ENCODE measurements around the gene FRY.

FRY gene

GRCh38 chr13:32233062-32233461, 201.5 kb downstream of the FRY start:
- no peak for DNase-seq (ENCODE audit: low read depth)

GRCh38 chr13:32234914-32235313, 203.3 kb downstream of the FRY start:
- TF ChIP-seq CTCF (IDR thresholded peaks at IDR 0.05; ENCODE audit: insufficient read depth, low read depth, low read length, missing control alignments), result no peak
- H3K4me3 ChIP-seq (ENCODE audit: low read length), result no peak overlapping the region
- DNase-seq (ENCODE audit: low read depth), result no peak

More at GRCh38 chr13:32233062-32233461, 201.5 kb downstream of the FRY start:
- no peak overlapping the region for H3K4me3 ChIP-seq (ENCODE audit: low read length)
- TF ChIP-seq CTCF (IDR thresholded peaks at IDR 0.05; ENCODE audit: insufficient read depth, low read depth, low read length, missing control alignments), result no peak

- no peak for DNase-seq (ENCODE audit: low read depth)
These were observed 206.1 kb downstream of the FRY start for GRCh38 chr13:32237681-32238080.

GRCh38 chr13:32243695-32244094, 212.1 kb downstream of the FRY start:
- no peak overlapping the region for H3K4me3 ChIP-seq (ENCODE audit: low read length)
- no peak for DNase-seq (ENCODE audit: low read depth)
- TF ChIP-seq CTCF (IDR thresholded peaks at IDR 0.05; ENCODE audit: insufficient read depth, low read depth, low read length, missing control alignments), result no peak

More at GRCh38 chr13:32237681-32238080, 206.1 kb downstream of the FRY start:
- H3K4me3 ChIP-seq (ENCODE audit: low read length), result no peak overlapping the region
- TF ChIP-seq CTCF (IDR thresholded peaks at IDR 0.05; ENCODE audit: insufficient read depth, low read depth, low read length, missing control alignments), result no peak

- no peak for TF ChIP-seq CTCF (IDR thresholded peaks at IDR 0.05; ENCODE audit: insufficient read depth, low read depth, low read length, missing control alignments)
- no peak for DNase-seq (ENCODE audit: low read depth)
- no peak overlapping the region for H3K4me3 ChIP-seq (ENCODE audit: low read length)
These were observed 214.0 kb downstream of the FRY start for GRCh38 chr13:32245555-32245954.

- peak; percentile 63 for DNase-seq (ENCODE audit: low read depth)
- peak; percentile 85 for TF ChIP-seq CTCF (IDR thresholded peaks at IDR 0.05; ENCODE audit: insufficient read depth, low read depth, low read length, missing control alignments)
- no peak overlapping the region for H3K4me3 ChIP-seq (ENCODE audit: low read length)
These were observed 214.9 kb downstream of the FRY start for GRCh38 chr13:32246468-32246867.

GRCh38 chr13:32247887-32248286, 216.3 kb downstream of the FRY start:
- DNase-seq (ENCODE audit: low read depth), result no peak
- no peak overlapping the region for H3K4me3 ChIP-seq (ENCODE audit: low read length)
- TF ChIP-seq CTCF (IDR thresholded peaks at IDR 0.05; ENCODE audit: insufficient read depth, low read depth, low read length, missing control alignments), result no peak

Measured in epithelial cell of esophagus (primary cell).